Keratinocyte (primary cell): Measurements from ENCODE around the gene CALML3. TPM values are rescaled to one million over a fixed set of nuclear protein-coding genes. Genes with fewer than 3 reads are reported as not detected.

Source experiments
- DNase-seq: peaks from one replicate; pipeline ENCODE4 v3.0.0-alpha.2; 2011; ENCODE audit warnings: low read depth, missing footprints, low spot score
- FAIRE-seq: peaks from 2 replicates; lab custom pipeline; 2011; peaks lifted over from hg19 to GRCh38; lab: Jason Lieb, UNC
- H2AFZ ChIP-seq: 2 replicates; pipeline ENCODE4 v1.6.0; 2012; ENCODE audit warnings: low read length, control low read depth, inconsistent platforms; ENCODE audit not compliant: control insufficient read depth
- H3K27ac ChIP-seq: 2 replicates; pipeline ENCODE4 v1.5.1; 2011; ENCODE audit warnings: low read length; ENCODE audit not compliant: control insufficient read depth, insufficient read depth
- H3K27me3 ChIP-seq: 3 replicates; pipeline ENCODE4 v1.6.0; 2011; ENCODE audit warnings: low read length; ENCODE audit not compliant: control insufficient read depth, insufficient read depth; ENCODE audit errors: extremely low read depth
- H3K36me3 ChIP-seq, 2 experiments: 2 replicates in 1 of 2; 3 replicates in 1 of 2; pipeline ENCODE4 v1.5.1; 2011; ENCODE audit warnings: low read length in 2 of 2, mild to moderate bottlenecking in 1 of 2; ENCODE audit not compliant: control insufficient read depth in 2 of 2, insufficient read depth in 2 of 2; ENCODE audit errors: extremely low read depth in 1 of 2
- H3K4me1 ChIP-seq: 3 replicates; pipeline ENCODE4 v1.5.1; 2011; ENCODE audit warnings: low read length; ENCODE audit not compliant: control insufficient read depth, insufficient read depth; ENCODE audit errors: extremely low read depth
- H3K4me2 ChIP-seq: 3 replicates; pipeline ENCODE4 v1.6.0; 2011; ENCODE audit warnings: low read depth, low read length; ENCODE audit not compliant: control insufficient read depth, insufficient read depth; ENCODE audit errors: extremely low read depth
- H3K4me3 ChIP-seq, 3 experiments: fragments of 200-600 bp in 1 of 3; sonication (generic) in 1 of 3; 2 replicates in 2 of 3; 3 replicates in 1 of 3; pipeline ENCODE4 v1.5.1; 2011 to 2016; ENCODE audit warnings: low read length in 3 of 3, mild to moderate bottlenecking in 3 of 3, control low read depth in 2 of 3, inconsistent platforms in 1 of 3, low read depth in 1 of 3, mixed read lengths in 1 of 3, mixed run types in 1 of 3, moderate library complexity in 1 of 3; ENCODE audit not compliant: control insufficient read depth in 2 of 3, insufficient read depth in 2 of 3; ENCODE audit errors: extremely low read depth in 1 of 3
- H3K79me2 ChIP-seq: 2 replicates; pipeline ENCODE4 v1.6.0; 2012; ENCODE audit warnings: low read length; ENCODE audit not compliant: control insufficient read depth, insufficient read depth
- H3K9ac ChIP-seq: 3 replicates; pipeline ENCODE4 v1.6.0; 2011; ENCODE audit warnings: low read length; ENCODE audit not compliant: control insufficient read depth, insufficient read depth; ENCODE audit errors: extremely low read depth
- H3K9me1 ChIP-seq: 3 replicates; pipeline ENCODE4 v1.6.0; 2011; ENCODE audit warnings: low read length; ENCODE audit not compliant: control insufficient read depth, insufficient read depth; ENCODE audit errors: extremely low read depth
- H3K9me3 ChIP-seq: 2 replicates; pipeline ENCODE4 v1.5.1; 2012; ENCODE audit warnings: low read depth, low read length; ENCODE audit not compliant: control insufficient read depth
- H4K20me1 ChIP-seq: 3 replicates; pipeline ENCODE4 v1.6.0; 2011; ENCODE audit warnings: low read length; ENCODE audit not compliant: control insufficient read depth, insufficient read depth; ENCODE audit errors: extremely low read depth
- EZH2 ChIP-seq: IDR thresholded peaks from one replicate; pipeline ENCODE4 v1.6.1; 2012; ENCODE audit warnings: inconsistent platforms, mild to moderate bottlenecking, low read length, moderate library complexity
- dilution Hi-C: fragments of 300-500 bp; cut with MboI; formaldehyde crosslinking; loops from one replicate; pipeline ENCODE4 v1.7.0; 2020; ENCODE audit warnings: low sequenced_read_pairs; ENCODE audit not compliant: extremely low pct_ligation_motif_present
- polyA plus RNA-seq, 5 experiments: library from polyadenylated mRNA; depleted of rRNA in 3 of 5; stranded (reverse) in 3 of 5; stranded (forward) in 1 of 5; unstranded in 1 of 5; fragments of >200 nt; gene quantifications; 1 replicate in 1 of 5; 2 replicates in 3 of 5; 3 replicates in 1 of 5; pipeline versions ENCODE4 v1.2.1 to v1.2.3, GENCODE V29; 2011 to 2012; ENCODE audit warnings: missing spikeins in 2 of 5, low read depth in 1 of 5, low replicate concordance in 1 of 5
- TF ChIP-seq, protein P1 (sequence below), 3 experiments: IDR thresholded peaks in 1 of 3; conservative IDR thresholded peaks in 1 of 3; optimal IDR thresholded peaks in 1 of 3; 2 replicates in 2 of 3; 3 replicates in 1 of 3; pipeline versions ENCODE3 to v1.5.1; 2011; ENCODE audit warnings: low read length in 3 of 3, mild to moderate bottlenecking in 3 of 3, moderate library complexity in 2 of 3, control low read depth in 1 of 3, inconsistent platforms in 1 of 3; ENCODE audit not compliant: insufficient read depth in 2 of 3; ENCODE audit errors: extremely low read depth in 1 of 3

Gene CALML3
- polyA plus RNA-seq, 1 donor (not counting 4 experiments of a cell fraction or from before 2014, with no cell fraction given), result 7.6 TPM

DNA sequence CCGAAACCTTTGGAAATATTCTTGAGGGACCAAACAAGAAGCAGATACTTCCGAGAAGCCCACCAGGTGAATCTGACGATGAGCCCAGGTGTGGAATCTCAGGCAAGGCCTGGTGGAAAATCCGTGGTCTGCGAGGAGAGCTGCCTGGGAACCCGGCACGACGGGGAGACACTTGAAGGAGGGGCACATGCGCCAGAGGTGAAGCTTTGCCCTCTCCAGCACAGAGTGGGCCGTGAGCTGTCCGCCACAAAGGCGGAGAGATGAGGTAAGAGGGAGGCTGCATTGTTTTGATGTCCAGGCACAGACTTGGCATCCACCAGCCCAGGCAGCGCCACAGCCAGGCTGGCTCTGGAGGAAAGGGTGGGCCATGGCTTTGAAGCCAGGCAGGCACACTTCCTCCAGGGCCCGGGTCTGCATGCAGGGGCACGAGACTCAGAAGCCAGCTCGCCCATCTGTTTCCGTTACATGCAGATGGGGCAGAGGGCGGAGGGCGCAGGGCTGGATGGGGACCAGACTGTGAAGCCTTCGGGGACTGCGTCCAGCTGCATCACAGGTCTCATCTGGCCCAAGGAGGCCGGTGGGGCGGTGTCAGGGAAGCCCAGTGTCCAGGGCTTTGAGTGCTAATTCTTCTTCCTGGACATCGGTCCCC is 45.4 kb downstream of the CALML3 start:
- Histone ChIP-seq H3K4me2 (no peak overlapping the region), H3K27ac (no peak overlapping the region), H4K20me1 (no peaks in the 10 kb centered on the region), H3K79me2 (no peaks in the 10 kb centered on the region), H3K4me3 (no peak overlapping the region), H3K4me1 (peaks cover 46% of the 10 kb centered on the region), H3K27me3 (no peaks in the 10 kb centered on the region), H3K9me1 (no peaks in the 10 kb centered on the region), H2AFZ (no peak overlapping the region), H3K9ac (no peak overlapping the region), H3K9me3 (no peaks in the 10 kb centered on the region), H3K36me3 (no peaks in the 10 kb centered on the region)
- dilution Hi-C loops, result no loop called here
- TF ChIP-seq, protein P1, sequence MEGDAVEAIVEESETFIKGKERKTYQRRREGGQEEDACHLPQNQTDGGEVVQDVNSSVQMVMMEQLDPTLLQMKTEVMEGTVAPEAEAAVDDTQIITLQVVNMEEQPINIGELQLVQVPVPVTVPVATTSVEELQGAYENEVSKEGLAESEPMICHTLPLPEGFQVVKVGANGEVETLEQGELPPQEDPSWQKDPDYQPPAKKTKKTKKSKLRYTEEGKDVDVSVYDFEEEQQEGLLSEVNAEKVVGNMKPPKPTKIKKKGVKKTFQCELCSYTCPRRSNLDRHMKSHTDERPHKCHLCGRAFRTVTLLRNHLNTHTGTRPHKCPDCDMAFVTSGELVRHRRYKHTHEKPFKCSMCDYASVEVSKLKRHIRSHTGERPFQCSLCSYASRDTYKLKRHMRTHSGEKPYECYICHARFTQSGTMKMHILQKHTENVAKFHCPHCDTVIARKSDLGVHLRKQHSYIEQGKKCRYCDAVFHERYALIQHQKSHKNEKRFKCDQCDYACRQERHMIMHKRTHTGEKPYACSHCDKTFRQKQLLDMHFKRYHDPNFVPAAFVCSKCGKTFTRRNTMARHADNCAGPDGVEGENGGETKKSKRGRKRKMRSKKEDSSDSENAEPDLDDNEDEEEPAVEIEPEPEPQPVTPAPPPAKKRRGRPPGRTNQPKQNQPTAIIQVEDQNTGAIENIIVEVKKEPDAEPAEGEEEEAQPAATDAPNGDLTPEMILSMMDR (optimal IDR thresholded peaks at IDR 0.05 in 1 of 3, IDR thresholded peaks at IDR 0.05 in 1 of 3, conservative IDR thresholded peaks at IDR 0.05 in 1 of 3; ENCODE audit: extremely low read depth in 1 of 3, insufficient read depth in 2 of 3, low read length in 3 of 3), result no peak
- TF ChIP-seq EZH2, result no peak
- no peak for DNase-seq
- no peak for FAIRE-seq

DNA sequence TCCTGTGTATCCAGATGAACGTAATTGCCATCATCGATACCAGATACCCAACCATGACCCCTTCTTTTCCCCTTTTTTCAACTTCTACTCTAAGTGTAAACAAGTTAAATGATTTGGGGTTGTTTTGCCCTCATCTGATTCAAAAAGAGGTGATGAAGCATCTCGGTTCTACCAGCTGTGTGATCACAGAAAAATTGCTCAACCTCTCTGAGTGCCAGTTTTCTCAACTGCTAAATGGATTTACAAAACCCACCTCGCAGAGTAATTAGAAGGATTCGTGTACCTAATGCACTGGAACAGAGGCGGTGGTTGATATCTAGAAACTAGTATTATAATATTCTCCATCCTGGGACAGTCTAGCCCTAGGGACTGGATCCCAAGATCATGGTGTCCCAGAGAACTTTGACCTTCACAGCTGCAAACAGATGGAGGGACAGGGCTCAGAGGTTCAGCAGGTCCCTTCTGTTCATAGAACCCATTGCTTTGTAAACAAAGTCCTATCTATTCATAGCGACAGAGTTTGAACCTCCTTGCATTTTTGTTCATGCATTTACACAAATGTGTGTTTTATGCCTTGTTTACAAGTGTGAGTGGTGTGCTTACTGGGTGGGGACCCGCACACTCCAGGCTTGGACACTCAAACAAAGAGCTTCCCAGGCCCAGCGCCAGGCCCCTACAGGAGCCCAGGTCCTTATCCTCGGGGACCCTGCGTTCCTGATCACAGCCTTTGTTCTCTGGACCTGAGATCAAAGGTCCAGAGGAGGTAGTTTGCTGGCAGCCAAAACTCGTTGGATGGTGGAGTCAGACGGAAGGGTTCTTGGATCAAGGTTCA is 46.4 kb downstream of the CALML3 start:
- TF ChIP-seq, protein P1 (optimal IDR thresholded peaks at IDR 0.05 in 1 of 3, IDR thresholded peaks at IDR 0.05 in 1 of 3, conservative IDR thresholded peaks at IDR 0.05 in 1 of 3; ENCODE audit: extremely low read depth in 1 of 3, insufficient read depth in 2 of 3, low read length in 3 of 3), result no peak
- dilution Hi-C loops, result no loop called here
- Histone ChIP-seq H3K27me3 (no peaks in the 10 kb centered on the region), H3K36me3 (no peaks in the 10 kb centered on the region), H3K27ac (no peak overlapping the region), H3K4me2 (no peak overlapping the region), H4K20me1 (no peaks in the 10 kb centered on the region), H3K4me3 (no peak overlapping the region), H2AFZ (no peak overlapping the region), H3K9ac (no peak overlapping the region), H3K9me1 (no peaks in the 10 kb centered on the region), H3K79me2 (no peaks in the 10 kb centered on the region), H3K9me3 (no peaks in the 10 kb centered on the region), H3K4me1 (peaks cover 38% of the 10 kb centered on the region)
- DNase-seq (no peak), FAIRE-seq (no peak)
